HG02884 (cell line): Measurements from ENCODE around the gene NXNL1.
"Not testable (repeated sequence)": the region's sequence is repeated elsewhere in the genome, so short reads cannot be mapped to it uniquely, and the experiment has no call there.

Experiments
- ATAC-seq: cut with Tn5 transposase; IDR thresholded peaks from one replicate; pipeline ENCODE4 v1.9.1; 2021; ENCODE audit warnings: mild to moderate bottlenecking, moderate library complexity; ENCODE audit not compliant: unreplicated experiment

The NXNL1 gene, protein sequence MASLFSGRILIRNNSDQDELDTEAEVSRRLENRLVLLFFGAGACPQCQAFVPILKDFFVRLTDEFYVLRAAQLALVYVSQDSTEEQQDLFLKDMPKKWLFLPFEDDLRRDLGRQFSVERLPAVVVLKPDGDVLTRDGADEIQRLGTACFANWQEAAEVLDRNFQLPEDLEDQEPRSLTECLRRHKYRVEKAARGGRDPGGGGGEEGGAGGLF

GRCh38 chr19:17460372-17461230, at the start of gene NXNL1:
Gene NXNL1, minus strand, starts transcription at chr19:17460926. Its CDS starts 57 bp downstream, at chr19:17460869.
- ATAC-seq, result no peak

- ATAC-seq, result not testable (repeated sequence)
These were observed 47.8 kb upstream of the NXNL1 start for GRCh38 chr19:17508558-17508933.

DNA sequence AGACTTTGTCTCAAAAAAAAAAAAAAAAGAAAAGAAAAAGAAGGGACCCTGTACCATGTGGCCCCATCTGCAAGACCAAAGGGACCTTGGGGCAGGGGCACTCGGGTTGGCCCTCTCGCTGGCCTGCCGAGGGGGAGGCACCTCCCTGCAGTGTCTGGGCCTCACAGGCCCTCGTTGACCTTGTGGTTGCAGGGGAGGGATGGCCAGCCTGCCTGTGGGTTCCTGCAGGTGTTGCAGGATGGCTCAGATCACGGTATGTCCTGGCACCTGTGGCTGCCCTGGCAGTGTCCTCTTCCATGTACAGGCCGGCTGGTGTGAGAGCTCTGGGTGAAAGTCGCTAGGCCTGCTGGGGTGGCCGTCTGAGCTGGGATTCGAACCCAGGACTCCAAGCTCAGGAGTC, 46.0 kb upstream of the NXNL1 start:
- ATAC-seq, result no peak

- no peak for ATAC-seq
These were observed 44.5 kb upstream of the NXNL1 start for GRCh38 chr19:17505223-17505622.

- no peak for ATAC-seq
These were observed 43.7 kb upstream of the NXNL1 start for GRCh38 chr19:17504456-17504855.

GRCh38 chr19:17504030-17504429, 43.3 kb upstream of the NXNL1 start:
- no peak for ATAC-seq

GRCh38 chr19:17503240-17503639, 42.5 kb upstream of the NXNL1 start:
- no peak for ATAC-seq

DNA sequence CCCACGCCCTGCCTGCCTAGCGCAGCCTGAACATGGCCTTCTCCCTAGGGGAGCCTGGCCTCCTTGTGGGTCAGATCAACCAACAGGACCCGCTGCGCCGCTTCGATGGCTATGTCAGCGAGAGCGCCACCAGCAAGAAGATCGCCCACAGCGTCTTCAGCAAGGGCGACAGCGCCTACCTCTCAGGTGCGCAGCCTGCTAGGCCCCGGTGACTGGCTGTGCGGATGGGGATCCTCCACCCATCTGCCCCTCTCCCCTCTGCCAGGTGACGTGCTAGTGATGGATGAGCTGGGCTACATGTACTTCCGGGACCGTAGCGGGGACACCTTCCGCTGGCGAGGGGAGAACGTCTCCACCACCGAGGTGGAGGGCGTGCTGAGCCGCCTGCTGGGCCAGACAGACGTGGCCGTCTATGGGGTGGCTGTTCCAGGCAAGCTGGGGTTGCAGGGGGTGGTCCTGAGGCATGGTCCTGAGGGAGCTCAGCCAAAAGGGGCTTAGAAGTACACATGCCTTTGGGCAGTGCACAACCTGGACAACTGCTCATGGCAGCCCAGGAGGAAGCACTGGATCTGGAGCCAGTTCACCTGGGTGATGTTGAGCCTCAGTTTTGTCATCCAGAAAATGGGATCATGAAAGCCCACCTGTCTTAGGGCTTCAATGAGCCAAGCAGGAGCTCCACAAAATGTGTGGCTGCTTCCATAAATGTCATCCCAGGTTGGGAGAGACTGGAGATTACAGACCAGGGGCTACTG, 39.9 kb upstream of the NXNL1 start:
- ATAC-seq, result no peak

- ATAC-seq, result no peak
These were observed 39.1 kb upstream of the NXNL1 start for GRCh38 chr19:17499648-17500446.

GRCh38 chr19:17499025-17499424, 38.3 kb upstream of the NXNL1 start:
- ATAC-seq, result not testable (repeated sequence)

GRCh38 chr19:17497149-17497798, 36.5 kb upstream of the NXNL1 start:
- ATAC-seq, result no peak

DNA sequence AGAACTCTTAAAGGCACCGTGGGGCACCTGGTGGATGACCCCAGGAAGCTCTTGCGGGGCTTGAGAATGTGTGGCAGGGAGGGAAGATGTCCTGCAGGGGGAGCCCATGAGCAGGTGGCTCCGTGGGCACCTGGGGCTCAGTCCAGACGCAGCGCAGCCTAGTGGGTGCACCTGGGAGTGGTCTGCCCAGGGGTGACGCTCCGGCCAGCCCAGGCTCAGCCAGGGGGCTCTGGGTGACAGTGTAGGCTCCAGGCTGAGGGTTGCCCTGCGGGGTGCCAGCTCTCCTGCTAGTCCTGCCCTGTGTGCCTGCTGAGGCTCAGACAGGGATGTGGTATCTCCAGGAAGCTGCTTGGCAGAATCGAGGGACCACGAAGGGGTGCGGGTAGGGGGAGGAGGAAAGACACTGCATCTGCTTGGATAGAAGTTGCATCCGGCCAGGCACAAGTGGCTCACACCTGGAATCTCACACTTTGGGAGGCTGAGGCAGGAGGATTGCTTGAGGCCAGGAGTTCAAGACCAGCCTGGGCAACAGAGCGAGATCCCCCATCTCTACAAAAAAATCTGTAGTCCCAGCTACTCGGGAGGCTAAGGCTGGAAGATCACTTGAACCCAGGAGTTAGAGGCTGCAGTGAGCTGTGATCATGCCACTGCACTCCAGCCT, 35.7 kb upstream of the NXNL1 start:
- no peak for ATAC-seq

- no peak for ATAC-seq
These were observed 35.0 kb upstream of the NXNL1 start for GRCh38 chr19:17495639-17496296.

- ATAC-seq, result no peak
These were observed 30.6 kb upstream of the NXNL1 start for GRCh38 chr19:17491287-17491686.

DNA sequence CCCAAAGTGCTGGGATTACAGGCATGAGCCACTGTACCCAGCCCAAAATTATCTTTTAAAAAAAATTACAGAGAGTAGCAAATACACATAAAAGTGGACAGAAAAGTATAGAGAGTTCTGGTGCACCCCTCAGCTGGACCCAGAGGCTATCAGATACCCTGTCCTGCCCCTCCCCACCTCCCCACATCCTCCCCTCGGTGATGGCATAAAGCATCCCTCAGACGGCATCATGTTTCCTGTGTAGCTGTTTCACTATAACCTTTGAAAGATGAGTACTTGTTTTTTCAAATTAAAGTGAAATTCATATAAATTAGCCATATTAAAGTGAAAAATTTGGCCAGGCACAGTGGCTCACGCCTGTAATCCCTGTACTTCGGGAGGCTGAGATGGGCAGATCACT, 29.7 kb upstream of the NXNL1 start:
- ATAC-seq, result no peak

DNA sequence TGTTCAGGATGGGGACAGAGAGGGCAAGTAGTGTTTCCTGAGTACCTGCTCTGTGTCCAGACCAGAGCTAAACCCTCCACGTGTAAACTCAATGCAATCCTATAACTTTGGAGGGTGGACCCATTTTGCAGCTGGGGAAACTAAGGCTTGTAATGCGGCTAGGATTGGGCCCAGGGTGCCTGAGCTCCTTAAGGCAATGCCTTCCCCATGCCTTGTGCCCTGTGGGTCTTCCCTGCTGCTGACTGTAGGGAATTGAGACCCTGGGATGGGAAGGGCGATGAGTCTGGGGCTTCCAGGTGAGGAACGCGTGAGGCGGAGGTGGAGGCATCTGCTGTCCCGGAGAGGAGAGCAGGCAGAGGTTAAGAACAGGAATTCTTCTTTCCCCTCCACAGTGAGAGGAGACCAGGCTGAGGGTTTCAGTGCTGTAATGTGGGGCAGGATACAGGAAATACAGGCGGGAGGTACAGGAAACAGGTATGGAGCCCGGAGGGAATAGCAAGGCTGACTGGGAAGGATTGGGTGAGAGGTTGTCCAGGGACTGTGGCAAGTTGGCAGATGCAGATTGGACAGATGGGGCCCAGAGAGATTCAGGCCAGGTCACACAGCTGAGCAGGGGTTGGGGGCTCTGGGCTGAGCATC, 28.8 kb upstream of the NXNL1 start:
- ATAC-seq, result no peak

DNA sequence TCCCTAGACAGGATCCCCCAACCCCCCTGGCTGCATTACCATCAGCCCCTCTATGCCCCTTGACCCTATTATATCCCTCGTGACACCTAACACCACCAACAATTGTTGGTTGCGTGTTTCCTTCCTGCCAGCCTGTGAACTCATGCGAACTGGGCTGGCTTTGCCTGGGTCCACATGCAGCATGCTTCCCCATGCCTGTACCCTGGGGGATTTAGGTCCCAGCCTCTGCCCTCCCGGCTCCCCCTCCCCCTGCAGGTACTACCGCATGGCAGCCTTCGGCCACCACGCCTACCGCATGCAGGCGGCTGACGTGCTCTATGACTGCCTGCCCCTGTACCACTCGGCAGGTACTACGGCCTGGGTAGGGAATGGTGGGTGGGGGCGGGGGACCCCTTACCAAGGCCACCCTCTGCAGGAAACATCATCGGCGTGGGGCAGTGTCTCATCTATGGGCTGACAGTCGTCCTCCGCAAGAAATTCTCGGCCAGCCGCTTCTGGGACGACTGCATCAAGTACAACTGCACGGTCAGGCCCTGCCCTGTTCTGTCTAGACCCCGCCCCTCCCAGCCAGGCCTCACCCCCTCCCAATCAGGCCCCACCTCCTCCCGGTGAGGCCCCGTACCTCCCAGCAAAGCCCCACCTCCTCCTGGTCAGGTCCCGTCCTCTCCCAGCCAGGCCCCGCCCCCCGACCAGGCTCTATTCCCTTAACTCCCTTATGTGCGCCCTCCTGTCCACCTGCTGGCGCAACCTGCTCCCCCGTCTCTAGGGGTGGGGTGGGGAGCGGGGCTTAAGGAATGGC, 28.1 kb upstream of the NXNL1 start:
- ATAC-seq, result no peak
